GM21576 (cell line): Measurements from ENCODE around the gene CLEC16A.

Experiments
- ATAC-seq: cut with Tn5 transposase; IDR thresholded peaks from one replicate; pipeline ENCODE4 v1.9.1; 2021; ENCODE audit warnings: mild to moderate bottlenecking, moderate library complexity; ENCODE audit not compliant: unreplicated experiment

The CLEC16A gene

DNA sequence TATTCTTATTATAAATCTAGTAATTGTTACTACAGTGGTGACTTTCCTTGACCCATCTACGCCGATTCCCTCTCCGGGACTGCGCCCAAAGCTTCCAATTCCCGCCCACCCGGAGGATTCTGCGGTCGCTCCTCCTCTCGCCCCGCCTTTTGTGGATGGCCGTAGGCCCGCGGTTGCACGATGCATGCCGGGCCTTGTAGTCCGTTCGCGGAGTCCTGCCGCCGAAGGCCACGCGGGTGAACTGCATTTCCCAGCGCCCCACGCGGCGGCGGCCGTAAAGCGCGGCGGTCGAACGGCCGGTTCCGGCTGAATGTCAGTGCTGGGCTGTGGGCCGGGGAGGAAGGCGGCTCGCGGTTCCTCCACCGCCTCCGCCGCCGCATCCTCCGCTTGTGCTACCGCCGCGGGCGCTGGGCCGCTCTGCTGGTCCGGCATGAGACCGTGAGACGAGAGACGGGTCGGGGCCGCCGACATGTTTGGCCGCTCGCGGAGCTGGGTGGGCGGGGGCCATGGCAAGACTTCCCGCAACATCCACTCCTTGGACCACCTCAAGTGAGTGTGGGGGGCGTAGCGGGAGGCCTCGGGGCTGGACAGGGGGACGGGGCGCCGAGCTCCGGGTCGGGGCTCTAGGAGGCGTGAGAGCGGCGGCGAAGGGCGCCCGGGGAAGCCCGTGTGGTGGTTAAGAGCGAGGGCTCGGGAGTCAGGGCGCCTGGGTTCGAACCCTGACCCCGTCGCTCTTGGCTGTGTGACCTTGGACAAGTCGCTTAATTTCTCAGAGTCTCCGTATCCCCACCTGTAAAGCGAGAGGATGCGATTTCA lies at the start of gene CLEC16A:
TSS of gene CLEC16A (plus strand) at position 316 of the 816 bp plus-strand sequence. CDS start at position 470, 154 bp downstream.
- peak; percentile 57 for ATAC-seq

DNA sequence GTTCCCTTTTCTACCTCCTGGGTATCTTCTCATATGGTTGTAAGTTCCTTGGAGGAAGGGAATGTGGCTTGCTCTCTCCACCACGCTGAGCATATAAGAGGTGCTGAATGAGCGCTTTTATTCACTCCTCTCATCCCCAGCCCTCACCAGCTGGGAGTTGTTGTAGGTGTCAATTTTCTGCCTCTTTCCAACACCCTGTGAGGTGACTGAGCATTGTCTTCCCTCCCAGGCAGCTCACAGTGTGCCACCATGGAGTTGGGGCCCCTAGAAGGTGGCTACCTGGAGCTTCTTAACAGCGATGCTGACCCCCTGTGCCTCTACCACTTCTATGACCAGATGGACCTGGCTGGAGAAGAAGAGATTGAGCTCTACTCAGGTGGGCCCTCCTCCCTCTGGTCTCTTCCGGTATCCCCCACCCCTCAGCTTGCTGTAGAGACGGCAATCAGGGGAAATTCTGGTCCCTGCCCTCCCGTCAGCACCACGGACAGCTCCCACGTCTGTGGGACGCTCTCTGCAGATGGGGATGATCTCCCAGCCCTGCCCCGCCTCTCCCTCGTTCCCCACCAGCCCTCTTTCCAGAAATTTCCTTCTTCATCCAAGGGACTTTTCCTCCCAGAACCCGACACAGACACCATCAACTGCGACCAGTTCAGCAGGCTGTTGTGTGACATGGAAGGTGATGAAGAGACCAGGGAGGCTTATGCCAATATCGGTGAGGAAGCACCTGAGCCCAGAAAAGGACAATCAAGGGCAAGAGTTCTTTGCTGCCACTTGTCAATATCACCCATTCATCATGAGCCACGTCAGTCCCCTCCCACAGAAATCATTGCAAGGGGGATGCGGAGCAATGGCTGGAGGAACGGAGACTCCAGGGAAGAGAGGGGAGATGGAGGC lies 49.1 kb upstream of the CLEC16A start:
- ATAC-seq, result no peak

- no peak for ATAC-seq
These were observed 48.2 kb upstream of the CLEC16A start for GRCh38 chr16:10896165-10896564.

DNA sequence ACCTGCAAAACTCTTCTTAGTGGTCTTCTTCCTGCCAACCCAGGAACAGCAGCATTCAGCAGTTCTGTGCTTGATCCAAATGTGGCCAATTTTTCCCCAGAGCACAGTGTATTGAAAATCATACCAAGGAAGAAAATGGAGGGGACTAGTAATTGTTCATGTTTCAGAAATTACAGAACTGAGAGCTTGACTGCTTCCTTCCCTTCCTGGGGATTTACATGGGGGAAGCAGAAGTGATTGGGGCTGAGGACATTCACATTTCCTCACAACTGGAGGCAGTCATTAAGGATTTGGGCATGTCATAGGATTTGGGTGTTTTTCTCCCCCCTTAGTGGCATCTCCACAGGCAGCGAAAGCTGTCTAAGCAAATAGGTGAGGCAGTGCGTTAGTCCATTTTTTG lies 47.6 kb upstream of the CLEC16A start:
- no peak for ATAC-seq

DNA sequence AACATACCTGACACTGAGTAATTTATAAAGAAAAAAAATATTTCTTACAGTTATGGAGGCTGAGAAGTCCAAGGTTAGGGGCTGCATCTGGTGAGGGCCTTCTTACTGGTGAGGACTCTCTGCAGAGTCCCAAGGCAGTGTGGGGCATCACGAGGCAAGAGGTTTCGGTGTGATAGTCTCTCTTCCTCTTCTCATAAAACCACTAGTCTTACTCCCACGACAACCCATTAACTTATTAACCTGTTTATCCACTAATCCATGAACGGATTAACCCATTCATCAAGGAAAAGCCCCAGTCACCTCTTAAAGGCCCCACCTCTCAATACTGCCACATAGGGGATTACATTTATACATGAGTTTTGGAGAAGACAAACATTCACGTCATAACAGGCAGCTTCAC lies 47.2 kb upstream of the CLEC16A start:
- ATAC-seq, result peak; percentile 56

DNA sequence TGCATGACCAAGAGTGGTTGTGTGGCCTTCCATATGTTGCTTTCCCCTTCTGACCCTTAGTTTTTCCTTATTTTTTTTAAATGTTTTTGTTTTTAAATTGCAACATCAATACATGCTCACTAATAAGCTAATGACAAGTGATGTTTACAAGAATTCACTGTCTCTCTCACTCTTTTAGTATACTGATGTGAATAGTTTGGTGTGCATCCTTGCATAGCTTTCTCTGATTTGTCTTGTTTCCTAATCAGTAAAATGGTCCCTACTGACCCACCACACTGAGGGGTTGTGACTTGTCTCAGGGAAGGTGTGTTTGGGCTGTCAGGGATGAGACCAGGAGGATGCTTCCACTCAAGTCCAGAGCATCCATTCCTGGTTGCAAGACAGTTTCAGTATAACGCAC lies 41.4 kb upstream of the CLEC16A start:
- ATAC-seq, result no peak

DNA sequence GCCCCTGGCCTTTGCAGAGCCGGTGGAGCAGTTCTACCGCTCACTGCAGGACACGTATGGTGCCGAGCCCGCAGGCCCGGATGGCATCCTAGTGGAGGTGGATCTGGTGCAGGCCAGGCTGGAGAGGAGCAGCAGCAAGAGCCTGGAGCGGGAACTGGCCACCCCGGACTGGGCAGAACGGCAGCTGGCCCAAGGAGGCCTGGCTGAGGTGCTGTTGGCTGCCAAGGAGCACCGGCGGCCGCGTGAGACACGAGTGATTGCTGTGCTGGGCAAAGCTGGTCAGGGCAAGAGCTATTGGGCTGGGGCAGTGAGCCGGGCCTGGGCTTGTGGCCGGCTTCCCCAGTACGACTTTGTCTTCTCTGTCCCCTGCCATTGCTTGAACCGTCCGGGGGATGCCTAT lies 37.9 kb upstream of the CLEC16A start:
- ATAC-seq, result no peak

GRCh38 chr16:10906914-10907756 lies 37.2 kb upstream of the CLEC16A start:
- ATAC-seq, result no peak

DNA sequence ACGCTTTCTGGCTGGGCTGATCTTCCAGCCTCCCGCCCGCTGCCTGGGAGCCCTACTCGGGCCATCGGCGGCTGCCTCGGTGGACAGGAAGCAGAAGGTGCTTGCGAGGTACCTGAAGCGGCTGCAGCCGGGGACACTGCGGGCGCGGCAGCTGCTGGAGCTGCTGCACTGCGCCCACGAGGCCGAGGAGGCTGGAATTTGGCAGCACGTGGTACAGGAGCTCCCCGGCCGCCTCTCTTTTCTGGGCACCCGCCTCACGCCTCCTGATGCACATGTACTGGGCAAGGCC lies 36.7 kb upstream of the CLEC16A start:
- no peak for ATAC-seq

DNA sequence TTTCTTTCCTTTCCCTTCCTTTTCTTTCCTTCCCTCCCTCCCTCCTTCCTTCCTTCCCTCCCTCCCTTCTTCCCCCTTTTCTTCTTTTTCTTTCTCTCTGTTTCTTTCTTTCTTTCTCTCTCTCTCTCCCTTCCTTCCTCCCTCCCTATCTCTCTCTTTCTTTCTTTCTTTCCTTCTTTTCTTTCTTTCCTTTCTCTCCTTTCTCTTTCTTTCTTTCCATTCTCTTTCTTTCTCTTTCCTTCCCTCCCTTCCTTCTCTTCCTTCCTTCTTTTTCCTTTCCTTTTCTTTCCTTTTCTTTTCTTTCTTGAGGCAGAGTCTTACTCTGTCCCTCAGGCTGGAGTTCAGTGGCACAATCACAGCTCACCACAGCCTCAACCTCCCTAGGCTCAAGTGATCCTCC lies 33.1 kb upstream of the CLEC16A start:
- no peak for ATAC-seq

GRCh38 chr16:10916534-10916933 lies 27.8 kb upstream of the CLEC16A start:
- no peak for ATAC-seq

GRCh38 chr16:10918294-10919002 lies 25.9 kb upstream of the CLEC16A start:
- peak; percentile 77 for ATAC-seq

- ATAC-seq, result no peak
These were observed 25.4 kb upstream of the CLEC16A start for GRCh38 chr16:10919003-10919351.

DNA sequence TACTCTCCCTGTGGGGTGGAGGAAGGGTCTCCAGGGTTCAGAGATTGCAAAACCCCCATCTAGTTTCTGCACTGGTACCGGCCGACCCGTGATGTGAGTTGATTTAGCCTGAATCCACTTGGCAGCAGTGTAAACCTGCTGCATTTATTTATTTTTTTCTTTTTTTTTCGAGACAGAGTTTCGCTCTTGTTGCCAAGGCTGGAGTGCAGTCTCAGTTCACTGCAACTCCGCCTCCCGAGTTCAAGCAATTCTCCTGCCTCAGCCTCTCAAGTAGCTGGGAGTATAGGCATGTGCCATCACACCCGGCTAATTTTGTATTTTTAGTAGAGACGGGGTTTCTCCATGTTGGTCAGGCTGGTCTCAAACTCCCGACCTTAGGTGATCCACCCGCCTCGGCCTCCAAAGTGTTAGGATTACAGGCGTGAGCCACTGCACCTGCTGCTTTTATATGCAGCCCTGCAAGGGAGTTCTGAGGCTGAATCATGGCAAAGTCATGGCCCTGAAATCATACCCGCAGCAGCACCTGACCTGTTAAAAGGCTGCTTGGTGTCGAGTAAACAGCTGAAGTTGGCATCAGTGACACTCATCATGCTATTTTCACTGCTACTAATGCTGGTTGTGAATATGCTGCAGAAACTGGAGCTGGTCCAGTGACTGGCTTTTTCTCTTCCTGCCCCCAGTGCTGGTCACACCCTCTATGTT lies 23.5 kb upstream of the CLEC16A start:
- no peak for ATAC-seq

- ATAC-seq, result no peak
These were observed 22.6 kb upstream of the CLEC16A start for GRCh38 chr16:10921536-10922327.

- no peak for ATAC-seq
These were observed 21.8 kb upstream of the CLEC16A start for GRCh38 chr16:10922328-10923145.

DNA sequence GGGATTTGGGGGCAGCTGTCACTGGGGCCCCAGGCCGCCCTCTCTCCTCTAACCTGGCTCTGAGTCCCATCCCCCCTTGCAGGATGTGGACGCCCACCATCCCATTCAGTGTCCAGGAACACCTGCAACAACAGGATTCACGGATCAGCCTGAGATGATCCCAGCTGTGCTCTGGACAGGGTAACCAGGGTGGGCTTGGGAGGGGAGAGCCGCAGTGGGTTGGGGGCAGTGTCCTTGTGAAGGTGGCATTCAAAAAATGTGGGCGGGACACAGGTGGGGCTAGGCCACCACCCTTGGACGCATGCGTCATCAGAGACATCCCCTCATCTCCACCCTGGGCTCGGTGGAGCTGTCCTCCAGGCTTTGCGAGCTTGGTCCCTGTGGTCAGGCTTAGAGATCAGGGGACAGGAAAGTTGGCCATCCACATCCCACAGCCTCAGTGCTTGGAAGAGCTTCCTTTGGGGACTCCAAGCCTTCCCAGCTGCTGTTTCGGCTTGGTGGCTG lies 21.2 kb upstream of the CLEC16A start:
- no peak for ATAC-seq

DNA sequence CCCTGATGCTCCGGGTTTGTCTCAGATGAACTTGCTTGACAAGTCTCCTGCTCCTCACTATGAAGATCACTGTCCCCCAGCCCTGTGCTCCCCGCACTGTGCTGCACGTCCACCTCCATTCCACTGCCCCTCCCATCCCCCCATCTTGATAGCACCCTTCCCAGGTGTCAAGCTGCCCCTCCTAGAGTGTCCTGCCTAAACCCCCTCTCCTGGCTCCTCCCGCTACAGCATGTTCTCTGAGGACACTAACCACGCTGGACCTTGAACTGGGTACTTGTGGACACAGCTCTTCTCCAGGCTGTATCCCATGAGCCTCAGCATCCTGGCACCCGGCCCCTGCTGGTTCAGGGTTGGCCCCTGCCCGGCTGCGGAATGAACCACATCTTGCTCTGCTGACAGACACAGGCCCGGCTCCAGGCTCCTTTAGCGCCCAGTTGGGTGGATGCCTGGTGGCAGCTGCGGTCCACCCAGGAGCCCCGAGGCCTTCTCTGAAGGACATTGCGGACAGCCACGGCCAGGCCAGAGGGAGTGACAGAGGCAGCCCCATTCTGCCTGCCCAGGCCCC lies 20.6 kb upstream of the CLEC16A start:
- ATAC-seq, result no peak
